GM21723 (cell line): ENCODE measurements around the gene STK32C.
A peak's percentile ranks its signal among the peaks of the same experiment; 100 is the strongest.
"Not testable (repeated sequence)": the region's sequence is repeated elsewhere in the genome, so short reads cannot be mapped to it uniquely, and the experiment has no call there.

Experiments
- ATAC-seq: cut with Tn5 transposase; IDR thresholded peaks from one replicate; pipeline ENCODE4 v1.9.1; 2021; ENCODE audit warnings: mild to moderate bottlenecking, moderate library complexity; ENCODE audit not compliant: unreplicated experiment

STK32C gene

GRCh38 chr10:132339276-132339675, 31.5 kb upstream of the STK32C start:
- ATAC-seq: no peak

DNA sequence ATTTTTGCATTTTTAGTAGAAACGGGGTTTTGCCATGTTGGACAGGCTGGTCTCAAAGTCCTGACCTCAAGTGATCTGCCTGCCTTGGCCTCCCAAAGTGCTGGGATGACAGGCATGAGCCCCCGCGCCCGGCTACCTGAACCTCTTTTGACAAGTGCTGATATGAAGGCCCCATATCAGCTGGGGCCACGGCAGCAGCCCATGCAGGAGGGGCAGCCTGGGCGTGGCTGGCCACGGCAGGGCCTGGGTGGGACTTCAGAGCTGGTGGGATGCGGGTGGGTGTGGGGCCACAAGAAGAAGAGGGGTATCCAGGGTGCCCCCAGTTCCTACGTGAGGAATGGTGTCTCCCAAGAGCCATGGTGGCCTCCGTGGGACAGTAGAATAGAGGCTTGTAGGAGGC, 31.1 kb upstream of the STK32C start:
- ATAC-seq: no peak

DNA sequence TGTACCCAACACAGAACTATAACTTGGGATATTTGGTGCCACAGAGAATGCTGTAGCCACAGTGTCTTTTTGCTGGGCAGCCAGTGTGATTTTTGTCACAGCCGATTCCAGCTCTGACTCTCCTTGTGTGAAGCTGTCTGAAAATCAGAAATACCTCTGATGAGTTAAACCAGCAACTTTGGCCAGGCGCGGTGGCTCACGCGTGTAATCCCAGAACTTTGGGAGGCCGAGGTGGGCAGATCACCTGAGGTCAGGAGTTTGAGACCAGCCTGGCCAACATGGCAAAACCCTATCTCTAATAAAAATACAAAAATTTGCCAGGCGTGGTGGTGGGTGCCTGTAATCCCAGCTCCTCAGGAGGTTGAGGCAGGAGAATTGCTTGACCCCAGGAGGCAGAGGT, 30.1 kb upstream of the STK32C start:
- not testable (repeated sequence) for ATAC-seq

DNA sequence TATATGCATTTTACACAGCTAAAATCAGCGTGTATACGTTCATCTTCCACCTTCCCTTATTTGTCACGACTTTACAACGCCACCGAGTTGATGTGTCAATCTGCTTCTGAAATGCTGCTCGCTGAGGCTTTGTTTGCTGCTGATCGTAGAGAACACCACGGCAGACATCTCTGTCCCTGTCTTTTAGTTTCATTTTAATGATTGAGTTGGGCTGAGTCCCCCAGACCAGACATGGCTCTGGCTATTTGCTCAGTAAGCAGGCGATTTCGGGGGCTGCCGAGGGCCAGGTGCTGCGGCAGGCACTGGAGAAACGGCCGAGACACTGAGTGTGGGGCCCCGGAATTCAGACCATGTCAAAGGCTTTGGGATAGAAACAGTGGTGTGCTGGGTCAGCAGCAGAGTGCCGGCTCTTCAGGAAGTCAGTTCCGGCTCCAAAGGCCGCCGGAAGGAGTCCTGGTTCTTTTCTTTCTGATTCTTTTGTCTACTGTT, 29.2 kb upstream of the STK32C start:
- ATAC-seq: no peak

DNA sequence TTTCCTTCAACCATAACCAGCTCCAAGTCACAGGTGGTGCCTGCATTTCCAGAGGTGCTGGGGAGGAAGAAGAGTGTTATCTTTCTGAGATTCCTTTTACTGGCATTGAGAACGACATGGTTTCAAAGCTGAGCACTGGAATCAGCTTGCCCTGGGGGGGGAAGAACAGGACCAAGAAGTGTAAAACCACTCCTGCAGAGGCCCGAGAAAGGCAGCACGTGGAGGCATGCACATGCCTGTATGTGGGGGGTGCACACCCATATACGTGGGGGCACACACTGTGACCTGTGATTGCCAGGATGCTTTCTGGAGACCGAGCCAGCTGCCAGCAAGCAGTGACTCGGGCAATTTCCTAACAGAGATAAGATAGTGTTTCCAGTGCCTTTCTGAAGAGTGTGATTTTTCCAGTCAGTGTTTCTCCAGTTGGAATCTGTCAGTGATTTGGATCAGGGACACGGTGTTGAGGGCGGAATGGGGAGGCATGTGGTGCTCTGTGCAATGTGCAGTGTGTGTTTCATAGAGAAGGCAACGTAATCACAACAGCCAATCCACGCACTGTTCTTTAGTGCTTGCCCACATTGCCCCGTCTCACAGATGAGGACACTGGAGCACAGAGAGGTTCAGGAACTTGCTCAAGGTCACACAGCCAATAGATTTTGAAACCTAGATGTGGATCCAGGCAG, 28.5 kb upstream of the STK32C start:
- ATAC-seq: no peak

DNA sequence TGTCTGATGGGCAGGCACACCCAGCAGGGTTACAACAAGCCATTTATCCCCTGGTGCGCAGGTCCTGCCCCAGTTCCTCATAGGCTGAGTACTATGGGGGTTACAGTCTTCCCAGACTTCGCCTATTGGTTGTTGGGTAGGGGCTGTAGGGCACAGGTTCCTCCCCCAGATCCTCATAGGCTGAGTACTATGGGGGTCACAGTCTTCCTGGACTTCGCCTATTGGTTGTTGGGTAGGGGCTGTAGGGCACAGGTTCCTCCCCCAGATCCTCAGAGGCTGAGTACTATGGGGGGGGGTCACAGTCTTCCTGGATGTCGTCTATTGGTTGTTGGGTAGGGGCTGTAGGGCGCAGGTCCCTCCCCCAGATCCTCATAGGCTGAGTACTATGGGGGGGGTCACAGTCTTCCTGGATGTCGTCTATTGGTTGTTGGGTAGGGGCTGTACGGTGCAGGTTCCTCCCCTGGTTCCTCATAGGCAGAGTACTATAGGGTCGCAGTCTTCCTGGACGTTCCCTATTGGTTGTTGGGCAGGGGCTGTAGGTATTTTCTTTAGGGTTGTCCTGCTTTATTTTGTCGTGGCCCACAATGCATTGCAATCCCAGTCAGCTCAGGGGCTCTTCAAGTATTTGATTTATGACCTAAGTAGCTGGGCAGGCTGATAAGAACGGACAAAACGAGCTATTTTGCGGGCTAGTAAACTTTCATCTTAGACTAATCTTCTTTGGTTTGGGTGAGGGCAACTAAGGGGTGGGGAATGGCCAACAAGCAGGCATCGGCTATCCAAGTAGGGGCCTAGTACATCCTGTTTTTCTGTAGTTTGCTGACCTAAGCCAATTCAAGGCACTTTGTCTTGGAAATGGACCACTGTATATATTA, 27.7 kb upstream of the STK32C start:
- peak; percentile 58 for ATAC-seq

GRCh38 chr10:132334631-132335188, 27.0 kb upstream of the STK32C start:
- ATAC-seq: no peak

DNA sequence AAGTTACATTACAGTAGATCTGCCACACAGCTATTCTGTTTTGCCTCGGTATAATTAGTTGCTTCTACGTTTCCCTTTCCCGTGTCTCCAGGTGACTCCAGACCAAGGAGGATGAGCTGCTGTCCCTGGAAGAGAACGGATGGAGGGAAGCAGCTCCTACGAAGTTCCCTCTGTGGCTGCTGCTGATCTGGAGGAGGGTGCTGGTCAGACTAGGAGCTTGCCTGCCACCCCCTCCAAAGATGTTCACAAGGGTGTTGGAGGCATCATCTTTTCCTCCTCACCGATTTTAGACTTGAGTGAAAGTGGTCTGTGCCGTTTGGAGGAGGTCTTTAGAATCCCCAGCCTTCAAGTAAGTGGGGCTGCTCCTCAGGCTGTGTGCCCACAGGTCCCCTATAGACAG, 25.6 kb upstream of the STK32C start:
- no peak for ATAC-seq

DNA sequence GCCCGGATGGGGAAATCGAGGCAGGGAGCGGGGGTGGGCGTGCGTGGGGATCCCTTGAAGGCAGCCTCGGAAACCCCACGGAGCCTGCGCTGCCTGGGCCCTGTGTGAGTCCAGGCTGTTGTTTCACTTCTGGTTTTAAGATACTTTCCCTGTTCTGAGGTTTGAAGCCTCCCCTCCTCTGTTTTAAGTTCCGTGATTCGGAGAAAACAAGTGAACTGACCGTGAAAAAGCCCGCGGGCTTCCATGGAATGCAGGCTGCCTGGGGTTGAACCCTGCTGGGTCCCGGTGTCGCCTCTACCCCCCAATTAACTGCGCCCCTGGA, 24.6 kb upstream of the STK32C start:
- ATAC-seq: peak; percentile 42

GRCh38 chr10:132331601-132332432, 24.1 kb upstream of the STK32C start, which contains the start of gene LRRC27:
LRRC27 (plus strand) TSS chr10:132332193; CDS start chr10:132333525, 1,332 bp downstream.
- peak; percentile 65 for ATAC-seq

DNA sequence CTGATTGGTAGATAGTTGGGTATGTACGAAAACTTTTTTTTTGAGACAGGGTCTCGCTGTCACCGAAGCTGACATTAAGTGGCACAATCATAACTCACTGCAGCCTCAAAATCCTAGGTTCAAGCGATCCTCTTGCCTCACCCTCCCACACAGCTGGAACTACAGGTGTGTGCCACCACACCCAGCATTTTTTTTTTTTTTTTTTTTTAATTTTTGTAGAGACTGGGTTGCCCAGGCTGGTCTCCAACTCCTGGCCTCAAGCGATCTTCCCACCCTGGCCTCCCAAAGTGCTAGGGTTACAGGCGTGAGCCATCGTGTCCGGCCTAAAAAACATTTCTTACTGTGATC, 22.7 kb upstream of the STK32C start:
- no peak for ATAC-seq

- ATAC-seq: no peak
Observed at GRCh38 chr10:132329565-132330485, 22.1 kb upstream of the STK32C start.

- ATAC-seq: no peak
Observed at GRCh38 chr10:132328738-132329137, 21.0 kb upstream of the STK32C start.

DNA sequence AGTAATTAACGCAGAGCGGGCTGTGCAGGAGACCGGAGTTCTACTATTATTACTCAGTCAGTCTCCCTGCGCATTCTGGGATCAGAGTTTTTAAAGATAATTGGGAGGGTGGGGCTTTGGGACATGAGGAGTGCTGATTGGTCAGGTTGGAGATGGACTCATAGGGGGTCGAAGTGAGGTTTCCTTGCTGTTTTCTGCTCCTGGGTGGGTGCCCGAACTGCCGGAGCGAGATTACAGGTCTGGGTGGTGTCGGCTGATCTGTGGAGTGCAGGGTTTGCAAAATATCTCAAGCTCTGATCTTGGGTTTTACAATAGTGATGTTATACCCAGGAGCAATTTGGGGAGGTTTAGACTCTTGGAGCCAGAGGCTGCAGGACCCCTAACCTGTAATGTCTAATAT, 20.4 kb upstream of the STK32C start:
- no peak for ATAC-seq

DNA sequence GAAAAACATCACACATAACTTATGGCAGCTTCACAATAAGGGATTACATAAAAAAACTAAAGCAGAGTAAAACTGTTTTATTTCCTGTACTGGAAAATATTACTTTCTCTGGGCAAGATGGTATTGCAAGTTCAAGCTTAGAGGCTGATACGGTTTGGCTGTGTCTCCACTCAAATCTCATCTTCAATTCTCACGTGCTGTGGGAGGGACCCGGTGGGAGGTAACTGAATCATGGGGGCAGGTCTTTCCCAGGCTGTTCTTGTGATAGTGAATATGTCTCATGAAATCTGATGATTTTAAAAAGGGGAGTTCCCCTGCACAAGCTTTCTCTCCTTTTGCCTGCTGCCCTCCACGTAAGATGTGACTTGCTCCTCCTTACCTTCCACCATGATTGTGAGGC, 19.2 kb upstream of the STK32C start:
- no peak for ATAC-seq

DNA sequence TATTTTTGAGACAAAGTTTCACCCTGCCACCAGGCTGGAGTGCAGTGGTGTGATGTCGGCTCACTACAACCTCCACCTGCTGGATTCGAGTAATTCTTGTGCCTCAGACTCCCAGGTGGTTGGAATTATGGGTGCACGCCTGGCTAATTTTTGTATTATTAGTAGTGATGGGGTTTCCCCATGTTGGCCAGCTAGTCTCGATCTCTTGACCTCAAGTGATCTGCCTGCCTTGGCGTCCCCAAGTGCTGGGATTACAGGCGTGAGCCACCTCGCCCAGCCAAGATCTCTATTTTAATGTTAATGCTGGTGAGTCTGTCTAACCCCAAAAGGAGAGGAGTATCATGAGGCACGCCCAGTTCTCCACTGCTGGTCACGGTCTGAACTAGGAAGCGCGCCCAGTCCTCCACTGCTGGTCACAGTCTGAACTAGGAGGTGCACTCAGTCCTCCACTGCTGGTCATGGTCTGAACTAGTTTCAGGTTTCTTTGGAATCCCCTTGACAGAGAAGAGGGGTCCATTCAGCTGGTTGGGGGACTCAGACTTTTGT, 18.7 kb upstream of the STK32C start:
- ATAC-seq: no peak

DNA sequence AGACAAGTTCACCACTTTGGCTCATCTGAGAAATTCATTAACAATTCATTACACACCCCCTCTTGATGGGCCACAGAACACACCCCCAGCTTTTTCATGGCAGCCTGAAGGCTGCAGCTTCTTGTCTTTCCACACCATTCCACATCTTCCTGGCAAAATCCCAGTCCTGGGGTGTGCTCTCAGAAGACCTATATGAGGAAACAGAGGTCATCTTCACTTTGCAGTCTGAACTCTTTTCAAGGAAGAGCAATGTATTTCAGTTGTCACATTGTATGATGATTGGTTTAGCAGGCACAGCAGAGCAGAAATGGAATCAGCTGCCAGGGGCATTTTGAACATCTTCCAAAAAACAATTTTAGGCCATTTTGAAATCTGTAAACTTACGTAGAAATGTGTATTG, 16.4 kb upstream of the STK32C start:
- no peak for ATAC-seq

- no peak for ATAC-seq
Observed at GRCh38 chr10:132322586-132323048, 14.9 kb upstream of the STK32C start.

DNA sequence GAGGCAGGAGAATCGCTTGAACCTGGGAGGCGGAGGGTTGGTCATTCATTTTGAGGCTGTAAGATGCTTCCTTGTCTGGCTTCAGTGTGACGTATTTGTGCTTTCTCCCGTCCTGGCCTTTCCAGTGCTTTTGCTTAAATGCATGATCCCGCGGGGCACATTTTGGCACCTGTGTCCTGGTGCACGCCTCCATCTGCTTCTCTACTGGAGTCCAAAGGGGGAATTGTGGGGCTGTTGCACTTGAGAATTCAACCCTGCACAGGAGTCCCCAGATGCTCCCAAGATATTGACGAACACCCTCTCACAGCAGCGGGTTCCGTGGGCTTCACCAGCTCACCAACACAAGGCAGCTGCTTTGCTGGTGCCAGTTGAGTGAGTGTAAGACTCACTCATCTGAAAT, 14.0 kb upstream of the STK32C start:
- ATAC-seq: no peak
